Common myeloid progenitor, CD34-positive (primary cell): ENCODE results near the gene OXER1.
"Not testable (repeated sequence)": the region's sequence is repeated elsewhere in the genome, so short reads cannot be mapped to it uniquely, and the experiment has no call there.

Experiments used
- CTCF ChIA-PET: fragments of 350-600 bp; sonication (Branson Sonifier 250); formaldehyde crosslinking; loops from one replicate; lab custom pipeline; 2021; ENCODE audit warnings: antibody characterized with exemption; lab: Charles Lee
- POLR2A ChIA-PET: fragments of 350-600 bp; sonication (Branson Sonifier 250); formaldehyde crosslinking; loops from one replicate; lab custom pipeline; 2021; ENCODE audit warnings: antibody characterized with exemption; lab: Charles Lee
- DNase-seq, 3 donors: peaks; one replicate each; pipeline versions ENCODE4 v3.0.0 to v3.0.0-alpha.2; 2013
- H3K27ac ChIP-seq, 2 experiments: 1 replicate in 1 of 2; 2 replicates in 1 of 2; pipeline ENCODE4 v1.7.0; 2013; ENCODE audit warnings: inconsistent platforms in 2 of 2, low read length in 2 of 2, mild to moderate bottlenecking in 2 of 2, low read depth in 1 of 2, moderate library complexity in 1 of 2; ENCODE audit not compliant: severe bottlenecking in 2 of 2, insufficient read depth in 1 of 2, poor library complexity in 1 of 2
- H3K27me3 ChIP-seq, 5 experiments: replicated peaks in 2 of 5; 1 replicate in 3 of 5; 2 replicates in 2 of 5; pipeline versions ENCODE4 v1.6.1 to v1.7.0; 2013; ENCODE audit warnings: low read length in 4 of 5, mild to moderate bottlenecking in 2 of 5, moderate library complexity in 2 of 5, inconsistent platforms in 1 of 5; ENCODE audit not compliant: insufficient read depth in 5 of 5, control insufficient read depth in 4 of 5
- H3K36me3 ChIP-seq, 4 experiments: 1 replicate in 2 of 4; 2 replicates in 2 of 4; pipeline versions ENCODE4 v1.6.1 to v1.7.0; 2013; ENCODE audit warnings: low read length in 3 of 4, control low read depth in 1 of 4, mild to moderate bottlenecking in 1 of 4; ENCODE audit not compliant: control insufficient read depth in 4 of 4, insufficient read depth in 4 of 4
- H3K4me1 ChIP-seq, 4 experiments: 1 replicate in 3 of 4; 2 replicates in 1 of 4; pipeline versions ENCODE4 v1.6.1 to v1.7.1; 2013; ENCODE audit warnings: low read length in 3 of 4, mild to moderate bottlenecking in 3 of 4, control low read depth in 1 of 4, inconsistent platforms in 1 of 4, moderate library complexity in 1 of 4; ENCODE audit not compliant: control insufficient read depth in 4 of 4, insufficient read depth in 4 of 4; ENCODE audit errors: control extremely low read depth in 1 of 4
- H3K4me3 ChIP-seq, 7 experiments: 1 replicate in 4 of 7; 2 replicates in 3 of 7; pipeline versions ENCODE4 v1.5.1 to v1.7.0; 2013; ENCODE audit warnings: mild to moderate bottlenecking in 7 of 7, low read length in 6 of 7, moderate library complexity in 6 of 7, inconsistent platforms in 2 of 7, low read depth in 2 of 7, control low read depth in 1 of 7; ENCODE audit not compliant: insufficient read depth in 4 of 7, control insufficient read depth in 1 of 7; ENCODE audit errors: extremely low read depth in 1 of 7
- H3K9me3 ChIP-seq, 5 experiments: 1 replicate in 4 of 5; 2 replicates in 1 of 5; pipeline versions ENCODE4 v1.6.1 to v1.7.1; 2013; ENCODE audit warnings: low read length in 4 of 5, mild to moderate bottlenecking in 2 of 5, inconsistent platforms in 1 of 5, low read depth in 1 of 5, moderate library complexity in 1 of 5; ENCODE audit not compliant: control insufficient read depth in 4 of 5, insufficient read depth in 2 of 5; ENCODE audit errors: control extremely low read depth in 1 of 5
- WGBS: methylation state at CpG from one replicate; pipeline ENCODE4 v1.1.5; 2013; ENCODE audit not compliant: insufficient coverage; 5-methylcytosine and 5-hydroxymethylcytosine counted together

The OXER1 gene

GRCh38 chr2:42743659-42743990, 20.3 kb downstream of the OXER1 start:
- peaks cover 0 to 2% (median 0%) of the 10 kb centered on the region in 4 experiments for H3K36me3 ChIP-seq
- ChIA-PET POLR2A (no interaction called here), CTCF (no interaction called here)
- H3K27me3 ChIP-seq, result no peaks in the 10 kb centered on the region
- H3K27ac ChIP-seq, result no peak overlapping the region
- no peak overlapping the region for H3K4me3 ChIP-seq
- 100% methylated on average over 1 of the region's 1 CpG for WGBS
- peaks cover 0 to 12% (median under 1%) of the 10 kb centered on the region in 5 experiments for H3K9me3 ChIP-seq
- no peak for DNase-seq
- no peaks in the 10 kb centered on the region for H3K4me1 ChIP-seq

- DNase-seq, result no peak
- WGBS, result 100% methylated on average over 2 of the region's 2 CpGs
- ChIA-PET CTCF (interaction anchor here (0.8 to 1.0 kb wide), 2 partner anchors 11 to 27 kb away, joined by 3 read pairs; no protein-coding TSS in a partner anchor), POLR2A (no interaction called here)
- no peaks in the 10 kb centered on the region for H3K4me1 ChIP-seq
- no peak overlapping the region for H3K4me3 ChIP-seq
- no peak overlapping the region for H3K27ac ChIP-seq
- H3K9me3 ChIP-seq, result peaks cover 0 to 14% (median 3%) of the 10 kb centered on the region in 5 experiments
- H3K27me3 ChIP-seq, result no peaks in the 10 kb centered on the region
- peaks cover 0 to 2% (median 0%) of the 10 kb centered on the region in 4 experiments for H3K36me3 ChIP-seq
Measured at GRCh38 chr2:42742740-42743658, 20.9 kb downstream of the OXER1 start.

GRCh38 chr2:42741140-42741539, 22.8 kb downstream of the OXER1 start:
- Histone ChIP-seq H3K27ac (no peak overlapping the region), H3K4me3 (no peak overlapping the region), H3K9me3 (peaks cover 3 to 30% (median 10%) of the 10 kb centered on the region in 5 experiments), H3K36me3 (peaks cover 0 to 6% (median under 1%) of the 10 kb centered on the region in 4 experiments), H3K4me1 (no peaks in the 10 kb centered on the region), H3K27me3 (no peaks in the 10 kb centered on the region)
- ChIA-PET POLR2A (no interaction called here), CTCF (no interaction called here)
- no CpG with 5 or more reads among the region's 3 CpGs for WGBS
- no peak for DNase-seq

- Histone ChIP-seq H3K9me3 (peaks cover 8 to 47% (median 13%) of the 10 kb centered on the region in 5 experiments), H3K36me3 (peaks cover 0 to 6% (median 0%) of the 10 kb centered on the region in 4 experiments), H3K4me3 (no peak overlapping the region), H3K27ac (no peak overlapping the region), H3K27me3 (no peaks in the 10 kb centered on the region), H3K4me1 (no peaks in the 10 kb centered on the region)
- DNase-seq, result no peak
- ChIA-PET CTCF (interaction anchor here (0.8 kb wide), 1 partner anchor 15 kb away, joined by 3 read pairs; no protein-coding TSS in a partner anchor), POLR2A (no interaction called here)
Measured at GRCh38 chr2:42736598-42737322, 27.2 kb downstream of the OXER1 start.

GRCh38 chr2:42733852-42734251, 30.1 kb downstream of the OXER1 start:
- Histone ChIP-seq H3K27ac (no peak overlapping the region), H3K4me3 (no peak overlapping the region), H3K36me3 (peaks cover 0 to 6% (median 0%) of the 10 kb centered on the region in 4 experiments), H3K9me3 (peaks cover 8 to 48% (median 13%) of the 10 kb centered on the region in 5 experiments), H3K4me1 (no peaks in the 10 kb centered on the region), H3K27me3 (no peaks in the 10 kb centered on the region)
- 100% methylated on average over 1 of the region's 1 CpG for WGBS
- DNase-seq, result no peak
- CTCF ChIA-PET, result no interaction called here
- POLR2A ChIA-PET, result no interaction called here

- H3K4me1 ChIP-seq, H3K36me3 ChIP-seq, POLR2A ChIA-PET, H3K27ac ChIP-seq, H3K27me3 ChIP-seq, DNase-seq, CTCF ChIA-PET, H3K4me3 ChIP-seq: not testable (repeated sequence)
- H3K9me3 ChIP-seq, result peaks cover 5 to 32% (median 6%) of the 10 kb centered on the region in 5 experiments
- 73% methylated on average over 3 of the region's 4 CpGs for WGBS
Measured at GRCh38 chr2:42731316-42731715, 32.6 kb downstream of the OXER1 start.

- peaks cover 0 to 9% (median 2%) of the 10 kb centered on the region in 5 experiments for H3K9me3 ChIP-seq
- no peak overlapping the region for H3K4me3 ChIP-seq
- ChIA-PET POLR2A (no interaction called here), CTCF (no interaction called here)
- WGBS, result 100% methylated on average over 2 of the region's 2 CpGs
- H3K4me1 ChIP-seq, result peaks cover 0 to 9% (median 6%) of the 10 kb centered on the region in 4 experiments
- no peak overlapping the region for H3K27ac ChIP-seq
- H3K27me3 ChIP-seq, result no peaks in the 10 kb centered on the region
- H3K36me3 ChIP-seq, result no peaks in the 10 kb centered on the region
- no peak for DNase-seq
Measured at GRCh38 chr2:42726680-42727079, 37.3 kb downstream of the OXER1 start.
